Panc1 (cell line): Measurements from ENCODE around the gene CIB4. TPM values are rescaled to one million over a fixed set of nuclear protein-coding genes. Genes with fewer than 3 reads are reported as not detected.

Source experiments
- ATAC-seq: fragments of 200-7000 bp; cut with Tn5 transposase; 2 replicates; pipeline ENCODE4 v1.9.1; 2020; ENCODE audit warnings: mild to moderate bottlenecking, moderate library complexity
- BruUV-seq: library from RNA; stranded (reverse); fragments of 400-500 nt; replicated peaks from 2 replicates; lab custom pipeline; 2021; lab: Mats Ljungman, UMichigan
- CTCF ChIA-PET: fragments of 300-600 bp; sonication (Branson Sonifier 250); formaldehyde crosslinking; loops from one replicate; lab custom pipeline; 2022; ENCODE audit warnings: antibody characterized with exemption; lab: Charles Lee
- POLR2A ChIA-PET: fragments of 300-600 bp; sonication (Branson Sonifier 250); formaldehyde crosslinking; loops from one replicate; lab custom pipeline; 2022; ENCODE audit warnings: antibody characterized with exemption; lab: Charles Lee
- DNase-seq: peaks from one replicate; pipeline ENCODE4 v3.0.0-alpha.2; 2010; ENCODE audit warnings: low read depth, low spot score
- H3K27ac ChIP-seq: 2 replicates; pipeline ENCODE4 v1.5.1; 2011; ENCODE audit warnings: mild to moderate bottlenecking, low read length, inconsistent platforms
- H3K27me3 ChIP-seq: fragments of 200-500 bp; sonication (Bioruptor generic); 2 replicates; pipeline ENCODE4 v1.6.0; 2014; ENCODE audit warnings: low read length, inconsistent platforms; ENCODE audit not compliant: control insufficient read depth, insufficient read depth
- H3K36me3 ChIP-seq: fragments of 200-500 bp; sonication (Bioruptor generic); 2 replicates; pipeline ENCODE4 v1.5.1; 2014; ENCODE audit warnings: inconsistent platforms, mild to moderate bottlenecking, low read length, moderate library complexity; ENCODE audit not compliant: control insufficient read depth, insufficient read depth
- H3K4me1 ChIP-seq: 2 replicates; pipeline ENCODE4 v1.5.1; 2011; ENCODE audit warnings: inconsistent platforms, mild to moderate bottlenecking, low read length, moderate library complexity; ENCODE audit not compliant: control insufficient read depth, insufficient read depth
- H3K4me3 ChIP-seq, 2 experiments: 2 replicates each; pipeline ENCODE4 v1.5.1; 2011 to 2012; ENCODE audit warnings: low read depth in 2 of 2, low read length in 2 of 2, mild to moderate bottlenecking in 2 of 2, inconsistent platforms in 1 of 2, moderate library complexity in 1 of 2
- H3K9me3 ChIP-seq: fragments of 200-500 bp; sonication (Bioruptor generic); 2 replicates; pipeline ENCODE4 v1.5.1; 2014; ENCODE audit warnings: low read depth, mild to moderate bottlenecking, inconsistent platforms, low read length, moderate library complexity; ENCODE audit not compliant: control insufficient read depth, insufficient read depth
- POLR2AphosphoS5 ChIP-seq: IDR thresholded peaks from 2 replicates; pipeline ENCODE4 v1.6.1; 2012; ENCODE audit warnings: mild to moderate bottlenecking, low read depth, low read length, moderate library complexity
- REST ChIP-seq, 2 experiments: IDR thresholded peaks; 2 replicates each; pipeline ENCODE4 v1.6.1; 2011 to 2012; ENCODE audit warnings: low read depth in 2 of 2, control low read depth in 1 of 2, low read length in 1 of 2, mild to moderate bottlenecking in 1 of 2, moderate library complexity in 1 of 2; ENCODE audit not compliant: insufficient read depth in 1 of 2
- SIN3A ChIP-seq: IDR thresholded peaks from 2 replicates; pipeline ENCODE4 v1.6.1; 2012; ENCODE audit warnings: low read depth, mild to moderate bottlenecking, low read length, moderate library complexity, borderline replicate concordance; ENCODE audit not compliant: insufficient read depth
- TCF7L2 ChIP-seq: IDR thresholded peaks from 2 replicates; pipeline ENCODE4 v1.6.1; 2011; ENCODE audit warnings: mild to moderate bottlenecking, low read depth, low read length, inconsistent platforms
- in situ Hi-C: cut with HindIII; loops from 2 replicates; pipeline ENCODE4 v1.10.0; 2016; ENCODE audit warnings: low sequenced_read_pairs, low pct_unique_long_range_greater_than_20kb
- intact Hi-C: fragments of 100-400 bp; cut with micrococcal nuclease; formaldehyde crosslinking; loops from one replicate; pipeline ENCODE4 v1.10.0; 2022; ENCODE audit not compliant: unreplicated experiment
- total RNA-seq: library from RNA; stranded (reverse); gene quantifications from one replicate; pipeline ENCODE4 v1.2.1, GENCODE V29; 2021; ENCODE audit not compliant: unreplicated experiment
- TF ChIP-seq, protein P1 (sequence below): fragments of 450-650 bp; IDR thresholded peaks from 2 replicates; pipeline ENCODE4 v1.5.1; 2017; ENCODE audit warnings: mild to moderate bottlenecking

The CIB4 gene
- total RNA-seq, 1 experiment from 2014 or later = 0.33 TPM

DNA sequence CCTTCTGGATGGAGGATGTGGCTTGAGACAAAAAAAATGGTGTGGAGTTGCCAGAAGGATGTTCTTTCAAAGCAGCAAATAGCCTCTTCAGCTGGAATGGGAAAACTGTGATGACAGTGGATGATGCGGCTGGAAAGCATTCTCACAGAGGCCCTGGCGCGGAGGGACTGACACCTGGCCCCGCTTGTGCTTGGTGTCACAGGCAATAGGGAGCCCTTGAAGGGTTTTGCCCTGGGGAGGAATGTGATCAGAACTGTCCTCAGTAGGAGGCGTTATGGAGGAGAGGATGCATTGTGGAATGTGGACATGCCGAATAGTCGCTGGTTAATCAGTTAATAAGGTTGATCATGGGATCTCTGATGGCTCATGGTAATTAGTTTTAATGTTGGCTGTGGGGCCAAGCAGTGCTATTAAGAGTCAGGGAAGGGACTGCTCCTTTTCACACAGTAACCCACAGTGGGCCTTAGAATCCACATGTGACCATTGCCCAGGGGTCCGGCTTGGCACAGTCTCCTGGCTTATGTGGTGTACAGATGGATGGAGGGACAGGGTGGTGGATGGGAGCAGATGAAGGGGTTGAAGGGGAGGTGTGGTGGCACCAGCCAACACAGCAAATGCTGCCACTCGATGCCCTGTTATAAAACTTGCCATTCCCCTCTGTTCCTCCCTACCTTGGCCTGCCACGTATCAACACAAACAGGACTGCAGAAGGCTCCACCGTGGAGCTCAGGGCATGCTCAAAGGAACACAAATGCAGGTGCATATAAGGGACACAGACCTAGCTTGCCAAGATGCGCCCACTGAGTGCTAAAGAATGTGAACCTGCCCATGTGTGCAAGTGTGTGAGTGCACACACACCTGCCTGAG, 71.7 kb downstream of the CIB4 start:
- DNase-seq = no peak
- Histone ChIP-seq H3K4me1 (no peaks in the 10 kb centered on the region), H3K9me3 (no peaks in the 10 kb centered on the region), H3K4me3 (no peak overlapping the region), H3K36me3 (no peaks in the 10 kb centered on the region), H3K27me3 (peaks cover 9% of the 10 kb centered on the region), H3K27ac (no peak overlapping the region)
- ChIA-PET POLR2A (no interaction called here), CTCF (no interaction called here)
- no TSS peak for BruUV-seq
- intact Hi-C loops (loop anchor here (10.0 kb wide), 1 partner anchor 165 kb away; the partner anchor contains the start of gene DRC1), in situ Hi-C loops (no loop called here)
- no peak for ATAC-seq
- TF ChIP-seq, protein P1, sequence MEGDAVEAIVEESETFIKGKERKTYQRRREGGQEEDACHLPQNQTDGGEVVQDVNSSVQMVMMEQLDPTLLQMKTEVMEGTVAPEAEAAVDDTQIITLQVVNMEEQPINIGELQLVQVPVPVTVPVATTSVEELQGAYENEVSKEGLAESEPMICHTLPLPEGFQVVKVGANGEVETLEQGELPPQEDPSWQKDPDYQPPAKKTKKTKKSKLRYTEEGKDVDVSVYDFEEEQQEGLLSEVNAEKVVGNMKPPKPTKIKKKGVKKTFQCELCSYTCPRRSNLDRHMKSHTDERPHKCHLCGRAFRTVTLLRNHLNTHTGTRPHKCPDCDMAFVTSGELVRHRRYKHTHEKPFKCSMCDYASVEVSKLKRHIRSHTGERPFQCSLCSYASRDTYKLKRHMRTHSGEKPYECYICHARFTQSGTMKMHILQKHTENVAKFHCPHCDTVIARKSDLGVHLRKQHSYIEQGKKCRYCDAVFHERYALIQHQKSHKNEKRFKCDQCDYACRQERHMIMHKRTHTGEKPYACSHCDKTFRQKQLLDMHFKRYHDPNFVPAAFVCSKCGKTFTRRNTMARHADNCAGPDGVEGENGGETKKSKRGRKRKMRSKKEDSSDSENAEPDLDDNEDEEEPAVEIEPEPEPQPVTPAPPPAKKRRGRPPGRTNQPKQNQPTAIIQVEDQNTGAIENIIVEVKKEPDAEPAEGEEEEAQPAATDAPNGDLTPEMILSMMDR = no peak
- TF ChIP-seq POLR2AphosphoS5 (no peak), SIN3A (no peak), REST (IDR thresholded peaks at IDR 0.05; ENCODE audit: insufficient read depth in 1 of 2, low read depth in 2 of 2, low read length in 1 of 2) (no peak), TCF7L2 (no peak)

- in situ Hi-C loops = no loop called here
- no peaks in the 10 kb centered on the region for H3K36me3 ChIP-seq
- CTCF ChIA-PET = interaction anchor here (0.7 kb wide), 1 partner anchor 10 kb away, joined by 4 read pairs; no protein-coding TSS in a partner anchor
Observed at GRCh38 chr2:26568076-26568890, 72.9 kb downstream of the CIB4 start.

More at GRCh38 chr2:26568076-26568890, 72.9 kb downstream of the CIB4 start:
- Histone ChIP-seq H3K27ac (no peak overlapping the region), H3K9me3 (no peaks in the 10 kb centered on the region), H3K27me3 (peaks cover 16% of the 10 kb centered on the region), H3K4me1 (no peaks in the 10 kb centered on the region), H3K4me3 (no peak overlapping the region)
- ATAC-seq (no peak), DNase-seq (no peak)
- POLR2A ChIA-PET = interaction anchor here (0.7 kb wide), 1 partner anchor 69 kb away, joined by 4 read pairs; no protein-coding TSS in a partner anchor
- no TSS peak for BruUV-seq
- intact Hi-C loops = no loop called here
- TF ChIP-seq, protein P1 = no peak
- TF ChIP-seq TCF7L2 (no peak), REST (IDR thresholded peaks at IDR 0.05; ENCODE audit: insufficient read depth in 1 of 2, low read depth in 2 of 2, low read length in 1 of 2) (no peak), SIN3A (no peak), POLR2AphosphoS5 (no peak)
